Measurements from ENCODE around the gene ALX3. TPM values are rescaled to one million over a fixed set of nuclear protein-coding genes. Genes with fewer than 3 reads are reported as not detected.
"Not testable (repeated sequence)": the region's sequence is repeated elsewhere in the genome, so short reads cannot be mapped to it uniquely, and the experiment has no call there.

ALX3 gene
- total RNA-seq, 1 donor from 2014 or later, result not detected

- DNase-seq (ENCODE audit: low read depth in 2 of 2), result no peak
Observed at GRCh38 chr1:110047463-110047862, 23.0 kb downstream of the ALX3 start.

DNA sequence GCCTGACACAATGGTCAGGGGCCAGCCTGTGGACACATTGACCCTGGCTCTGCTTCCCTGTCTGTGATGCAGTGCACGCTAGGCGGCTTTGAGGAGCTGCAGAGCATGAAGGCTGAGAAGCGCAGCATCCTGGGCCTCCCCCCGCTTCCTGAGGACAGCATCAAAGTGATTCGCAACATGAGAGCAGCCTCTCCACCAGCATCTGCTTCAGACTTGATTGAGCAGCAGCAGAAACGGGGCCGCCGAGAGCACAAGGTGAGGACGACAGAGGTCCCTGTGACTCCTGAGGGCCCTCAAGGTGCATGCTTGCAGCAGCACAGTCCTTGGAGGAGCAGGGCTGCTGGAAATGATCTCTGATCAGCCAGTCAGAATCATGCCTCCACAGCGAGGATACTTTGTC, 27.5 kb downstream of the ALX3 start:
- DNase-seq (ENCODE audit: low read depth in 2 of 2), result no peak

DNA sequence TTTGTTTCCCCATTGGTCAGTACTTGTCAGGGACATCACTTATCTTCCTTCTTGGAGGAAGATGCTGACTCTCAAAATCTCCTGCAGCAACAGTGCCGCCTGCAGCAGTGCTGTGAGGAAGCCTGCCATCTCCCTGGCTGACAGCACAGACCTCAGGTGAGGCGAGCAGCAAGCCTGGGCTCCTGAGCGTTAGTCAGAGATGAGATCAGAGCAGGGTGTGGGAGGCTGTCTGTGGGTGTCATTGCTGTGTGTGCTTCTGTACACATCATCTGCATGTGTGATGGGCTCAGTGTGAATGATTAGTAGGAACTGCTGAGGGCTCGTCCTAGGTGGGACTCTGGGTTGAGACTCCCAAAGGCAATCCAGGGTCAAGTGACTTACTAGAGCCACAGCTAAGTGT, 29.9 kb downstream of the ALX3 start:
- no peak for DNase-seq (ENCODE audit: low read depth in 2 of 2)

- DNase-seq (ENCODE audit: low read depth in 2 of 2), result peak in 1 of 2 donors; percentile 15
Observed at GRCh38 chr1:110039641-110040040, 30.8 kb downstream of the ALX3 start.

DNA sequence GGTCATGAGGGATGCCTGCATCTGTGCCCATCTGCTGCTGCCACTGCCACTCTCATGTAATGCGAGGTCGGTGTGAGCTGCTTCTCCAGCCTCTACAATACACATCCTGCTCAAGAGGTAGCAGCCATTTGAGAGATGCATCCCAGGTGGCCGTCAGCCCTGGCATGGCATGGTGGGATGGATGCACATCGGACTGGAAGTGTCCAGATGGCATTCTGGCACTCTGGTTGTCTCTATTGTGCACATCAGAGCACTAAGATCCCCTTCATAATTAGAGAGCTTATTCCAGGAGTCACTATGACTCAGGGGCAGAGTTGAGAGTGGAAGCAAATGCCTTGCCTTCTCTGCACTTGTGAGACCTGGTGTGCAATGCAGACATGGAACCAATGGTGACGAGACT, 32.2 kb downstream of the ALX3 start:
- DNase-seq (ENCODE audit: low read depth in 2 of 2), result no peak

DNA sequence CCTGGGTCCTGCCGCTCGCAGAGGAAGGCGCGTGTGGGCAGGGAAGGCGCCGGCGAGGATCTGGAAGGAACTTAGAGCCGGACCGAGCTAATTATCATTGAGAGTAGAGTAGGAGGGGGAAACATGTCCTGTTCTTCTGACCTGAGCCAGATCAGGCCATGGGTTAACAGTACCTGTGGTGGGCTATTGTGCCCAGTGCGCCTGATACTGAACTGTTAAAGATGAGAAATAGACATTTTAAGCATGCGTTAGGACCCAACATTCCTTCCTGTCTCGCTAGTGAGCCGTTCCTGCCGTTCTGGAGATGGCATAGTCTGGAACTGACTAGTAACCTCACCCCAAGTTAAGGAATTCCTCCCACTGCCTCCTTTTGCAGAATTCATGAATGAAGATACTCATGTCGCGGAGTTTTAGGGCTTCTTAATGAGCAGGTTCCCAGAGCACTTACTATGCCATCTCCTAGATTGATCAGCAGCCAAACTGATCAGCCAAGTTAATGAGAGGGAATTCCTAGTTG, 35.2 kb downstream of the ALX3 start:
- DNase-seq (ENCODE audit: low read depth in 2 of 2), result no peak

DNA sequence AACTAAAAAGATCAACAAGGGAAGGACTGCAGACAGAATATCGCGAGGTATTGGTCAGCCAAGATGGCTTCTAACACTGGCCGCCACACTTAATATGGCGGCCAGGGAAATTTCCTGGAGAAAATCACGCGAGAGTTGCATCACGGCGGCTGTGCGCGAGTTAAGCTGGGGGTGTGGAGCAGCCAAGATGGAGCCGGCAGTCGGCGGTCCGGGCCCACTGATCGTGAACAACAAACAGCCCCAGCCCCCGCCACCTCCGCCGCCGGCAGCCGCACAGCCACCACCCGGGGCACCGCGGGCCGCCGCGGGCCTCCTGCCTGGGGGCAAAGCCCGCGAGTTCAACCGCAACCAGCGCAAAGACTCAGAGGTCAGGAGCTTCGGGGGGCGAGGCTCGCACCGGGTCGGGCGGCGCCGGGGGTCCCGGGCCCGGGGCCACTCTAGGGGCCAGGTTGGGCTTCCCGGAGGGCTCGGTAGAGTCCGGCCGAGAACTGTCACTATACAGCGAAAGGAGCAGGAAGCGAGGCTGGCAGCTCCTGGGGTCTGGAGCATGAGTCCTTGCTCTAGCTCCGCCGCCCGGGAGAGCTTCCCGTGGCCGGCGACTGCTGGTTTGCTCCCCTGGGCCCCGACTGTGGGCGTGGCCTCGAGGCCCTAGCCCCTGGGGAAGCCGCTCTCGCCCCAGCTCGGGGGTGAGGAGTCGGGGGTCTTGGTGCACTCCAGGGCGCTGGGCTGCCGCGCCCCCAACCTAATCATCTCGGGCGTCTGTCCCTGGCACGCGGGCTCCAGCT, 35.8 kb downstream of the ALX3 start, which contains the start of gene STRIP1:
Gene STRIP1 (plus strand): TSS at position 174 of the 785 bp plus-strand sequence. CDS start 14 bp downstream, at position 188.
- peak; percentile 98 for DNase-seq (ENCODE audit: low read depth in 2 of 2)

GRCh38 chr1:110034040-110034450, 36.4 kb downstream of the ALX3 start:
- no peak for DNase-seq (ENCODE audit: low read depth in 2 of 2)

GRCh38 chr1:110033421-110033820, 37.1 kb downstream of the ALX3 start:
- DNase-seq (ENCODE audit: low read depth in 2 of 2), result no peak

GRCh38 chr1:110032327-110032726, 38.1 kb downstream of the ALX3 start:
- DNase-seq (ENCODE audit: low read depth in 2 of 2), result no peak

DNA sequence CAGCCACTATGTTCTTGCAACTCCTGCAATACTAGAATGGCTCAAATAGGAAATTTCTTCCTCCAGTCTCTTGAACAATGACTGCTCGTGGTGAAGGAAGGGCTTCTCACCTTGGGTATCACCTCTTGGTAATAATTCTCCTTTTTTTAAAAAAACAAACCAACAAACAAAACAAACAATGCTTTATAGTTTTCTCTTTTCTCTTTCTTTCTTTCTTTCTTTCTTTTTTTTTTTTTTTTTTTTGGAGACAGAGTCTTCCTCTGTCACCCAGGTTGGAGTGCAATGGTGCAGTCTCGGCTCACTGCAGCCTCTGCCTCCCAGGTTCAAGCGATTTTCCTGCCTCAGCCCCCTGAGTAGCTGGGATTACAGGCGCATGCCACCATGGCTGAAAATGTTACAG, 39.8 kb downstream of the ALX3 start:
- DNase-seq (ENCODE audit: low read depth in 2 of 2), result not testable (repeated sequence)

- no peak for DNase-seq (ENCODE audit: low read depth in 2 of 2)
Observed at GRCh38 chr1:110024613-110025012, 45.9 kb downstream of the ALX3 start.

GRCh38 chr1:110021285-110021684, 49.2 kb downstream of the ALX3 start:
- DNase-seq (ENCODE audit: low read depth in 2 of 2), result no peak

- no peak for DNase-seq (ENCODE audit: low read depth in 2 of 2)
Observed at GRCh38 chr1:110019770-110020169, 50.7 kb downstream of the ALX3 start.

DNA sequence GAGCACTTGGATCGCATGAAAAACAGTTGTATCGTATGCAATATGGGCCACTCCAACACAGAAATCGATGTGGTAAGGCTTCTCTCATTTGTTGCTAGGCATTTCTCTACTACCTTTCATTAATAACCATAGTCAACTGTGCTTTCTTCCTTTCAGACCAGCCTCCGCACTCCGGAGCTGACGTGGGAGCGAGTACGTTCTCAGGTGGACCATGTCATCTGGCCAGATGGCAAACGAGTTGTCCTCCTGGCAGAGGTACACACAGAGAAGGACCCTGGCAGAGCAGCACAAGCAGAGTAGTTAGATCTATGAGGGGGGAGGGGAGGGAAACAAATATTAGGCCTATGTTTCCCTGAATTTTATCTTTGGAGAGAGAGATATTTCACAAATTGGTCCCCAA, 52.1 kb downstream of the ALX3 start:
- DNase-seq (ENCODE audit: low read depth in 2 of 2), result no peak

- no peak for DNase-seq (ENCODE audit: low read depth in 2 of 2)
Observed at GRCh38 chr1:110017792-110018191, 52.7 kb downstream of the ALX3 start.

- DNase-seq (ENCODE audit: low read depth in 2 of 2), result no peak
Observed at GRCh38 chr1:110012100-110012780, 58.2 kb downstream of the ALX3 start.

- DNase-seq (ENCODE audit: low read depth in 2 of 2), result peak; percentile 41 to 69
Observed at GRCh38 chr1:110011527-110012041, 58.9 kb downstream of the ALX3 start.

Measured in lung microvascular endothelial cell (primary cell).